ENCODE measurements around the gene C1QTNF2.
A peak's percentile ranks its signal among the peaks of the same experiment; 100 is the strongest.

Gene C1QTNF2
- 0 reads per million in 4 donors for total RNA-seq

GRCh38 chr5:160369990-160370712 lies at the start of gene C1QTNF2:
TSS of gene C1QTNF2 (minus strand) at chr5:160370626. CDS start at chr5:160355011, 15,615 bp downstream.
- DNase-seq = no peak

GRCh38 chr5:160420331-160420610 lies 49.8 kb upstream of the C1QTNF2 start:
- DNase-seq = no peak

- DNase-seq = no peak
These were observed 49.3 kb upstream of the C1QTNF2 start for GRCh38 chr5:160419458-160420330.

- DNase-seq = peak; percentile 85 to 94 (median 89)
These were observed 48.4 kb upstream of the C1QTNF2 start, which contains the start of gene SLU7 for GRCh38 chr5:160418561-160419457. TSS of gene SLU7 (minus strand) at chr5:160419081. CDS start at chr5:160415294, 3,787 bp downstream.

- DNase-seq = peak; percentile 38 to 77 (median 52)
These were observed 29.3 kb upstream of the C1QTNF2 start, which contains the start of gene FAM200C for GRCh38 chr5:160399402-160400353. TSS of gene FAM200C (minus strand) at chr5:160400054. CDS start at chr5:160395490, 4,564 bp downstream.

GRCh38 chr5:160398806-160399205 lies 28.4 kb upstream of the C1QTNF2 start:
- DNase-seq = no peak

- DNase-seq = no peak
These were observed 27.1 kb upstream of the C1QTNF2 start for GRCh38 chr5:160397492-160397891.

GRCh38 chr5:160395111-160395510 lies 24.7 kb upstream of the C1QTNF2 start:
- no peak for DNase-seq

GRCh38 chr5:160390787-160391696 lies 20.6 kb upstream of the C1QTNF2 start:
- DNase-seq = no peak

GRCh38 chr5:160387445-160387844 lies 17.0 kb upstream of the C1QTNF2 start:
- no peak for DNase-seq

- DNase-seq = no peak
These were observed 15.1 kb upstream of the C1QTNF2 start for GRCh38 chr5:160385496-160385895.

GRCh38 chr5:160384681-160385080 lies 14.3 kb upstream of the C1QTNF2 start:
- DNase-seq = no peak

GRCh38 chr5:160382346-160382745 lies 11.9 kb upstream of the C1QTNF2 start:
- DNase-seq = no peak

- no peak for DNase-seq
These were observed 9.6 kb upstream of the C1QTNF2 start for GRCh38 chr5:160380041-160380440.

- DNase-seq = no peak
These were observed 9.1 kb upstream of the C1QTNF2 start for GRCh38 chr5:160379511-160379910.

- DNase-seq = no peak
These were observed 7.9 kb upstream of the C1QTNF2 start for GRCh38 chr5:160378330-160378729.

GRCh38 chr5:160377651-160378050 lies 7.2 kb upstream of the C1QTNF2 start:
- DNase-seq = no peak

- no peak for DNase-seq
These were observed 6.0 kb upstream of the C1QTNF2 start for GRCh38 chr5:160376416-160376815.

GRCh38 chr5:160375701-160376100 lies 5.3 kb upstream of the C1QTNF2 start:
- DNase-seq = no peak

- DNase-seq = no peak
These were observed 4.7 kb upstream of the C1QTNF2 start for GRCh38 chr5:160375166-160375565.
